AG10803 (cell line): ENCODE data around the gene DOCK3.
A peak's percentile ranks its signal among the peaks of the same experiment; 100 is the strongest.

Experiments
- DNase-seq: peaks from one replicate; pipeline ENCODE4 v3.0.0; 2010; ENCODE audit warnings: low read depth
- H3K4me3 ChIP-seq: 2 replicates; pipeline ENCODE4 v1.5.1; 2011; ENCODE audit warnings: mild to moderate bottlenecking, low read length, control low read depth
- TF ChIP-seq, protein P1 (sequence below): conservative IDR thresholded peaks from 2 replicates; pipeline ENCODE4 v1.5.1; 2011; ENCODE audit warnings: mild to moderate bottlenecking, low read length, control low read depth, inconsistent platforms

The DOCK3 gene

DNA sequence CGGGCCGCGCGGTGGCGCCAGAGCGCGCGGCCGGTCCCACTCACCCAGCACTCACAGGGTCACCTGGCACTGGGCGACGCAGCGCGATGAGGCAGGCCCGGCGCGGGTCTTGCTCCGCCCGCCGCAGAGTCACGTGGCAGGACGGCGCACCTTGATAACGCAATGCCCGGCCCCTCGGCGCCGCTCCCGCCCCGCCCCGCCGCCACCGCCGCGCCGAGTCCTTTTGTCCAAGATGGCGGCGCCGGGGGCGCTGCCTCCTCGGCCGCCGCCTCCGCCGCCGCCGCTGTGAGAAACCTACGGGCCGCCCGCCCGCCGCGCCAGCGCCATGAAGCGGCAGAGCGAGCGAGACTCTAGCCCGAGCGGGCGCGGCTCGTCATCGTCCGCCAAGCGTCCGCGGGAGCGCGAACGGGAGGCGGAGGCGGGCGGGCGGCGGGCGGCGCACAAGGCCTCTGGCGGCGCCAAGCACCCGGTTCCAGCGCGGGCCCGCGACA lies 716.4 kb downstream of the DOCK3 start, which contains the start of gene RBM15B:
Gene RBM15B, plus strand, starts transcription at position 211 of the 491 bp plus-strand sequence. Its CDS starts 115 bp downstream, at position 326.
- TF ChIP-seq, protein P1, sequence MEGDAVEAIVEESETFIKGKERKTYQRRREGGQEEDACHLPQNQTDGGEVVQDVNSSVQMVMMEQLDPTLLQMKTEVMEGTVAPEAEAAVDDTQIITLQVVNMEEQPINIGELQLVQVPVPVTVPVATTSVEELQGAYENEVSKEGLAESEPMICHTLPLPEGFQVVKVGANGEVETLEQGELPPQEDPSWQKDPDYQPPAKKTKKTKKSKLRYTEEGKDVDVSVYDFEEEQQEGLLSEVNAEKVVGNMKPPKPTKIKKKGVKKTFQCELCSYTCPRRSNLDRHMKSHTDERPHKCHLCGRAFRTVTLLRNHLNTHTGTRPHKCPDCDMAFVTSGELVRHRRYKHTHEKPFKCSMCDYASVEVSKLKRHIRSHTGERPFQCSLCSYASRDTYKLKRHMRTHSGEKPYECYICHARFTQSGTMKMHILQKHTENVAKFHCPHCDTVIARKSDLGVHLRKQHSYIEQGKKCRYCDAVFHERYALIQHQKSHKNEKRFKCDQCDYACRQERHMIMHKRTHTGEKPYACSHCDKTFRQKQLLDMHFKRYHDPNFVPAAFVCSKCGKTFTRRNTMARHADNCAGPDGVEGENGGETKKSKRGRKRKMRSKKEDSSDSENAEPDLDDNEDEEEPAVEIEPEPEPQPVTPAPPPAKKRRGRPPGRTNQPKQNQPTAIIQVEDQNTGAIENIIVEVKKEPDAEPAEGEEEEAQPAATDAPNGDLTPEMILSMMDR: no peak; the same call in 1 of the 2 replicates
- DNase-seq: peak; percentile 96
- peak within 1 kb of the TSS; percentile 72 for H3K4me3 ChIP-seq

DNA sequence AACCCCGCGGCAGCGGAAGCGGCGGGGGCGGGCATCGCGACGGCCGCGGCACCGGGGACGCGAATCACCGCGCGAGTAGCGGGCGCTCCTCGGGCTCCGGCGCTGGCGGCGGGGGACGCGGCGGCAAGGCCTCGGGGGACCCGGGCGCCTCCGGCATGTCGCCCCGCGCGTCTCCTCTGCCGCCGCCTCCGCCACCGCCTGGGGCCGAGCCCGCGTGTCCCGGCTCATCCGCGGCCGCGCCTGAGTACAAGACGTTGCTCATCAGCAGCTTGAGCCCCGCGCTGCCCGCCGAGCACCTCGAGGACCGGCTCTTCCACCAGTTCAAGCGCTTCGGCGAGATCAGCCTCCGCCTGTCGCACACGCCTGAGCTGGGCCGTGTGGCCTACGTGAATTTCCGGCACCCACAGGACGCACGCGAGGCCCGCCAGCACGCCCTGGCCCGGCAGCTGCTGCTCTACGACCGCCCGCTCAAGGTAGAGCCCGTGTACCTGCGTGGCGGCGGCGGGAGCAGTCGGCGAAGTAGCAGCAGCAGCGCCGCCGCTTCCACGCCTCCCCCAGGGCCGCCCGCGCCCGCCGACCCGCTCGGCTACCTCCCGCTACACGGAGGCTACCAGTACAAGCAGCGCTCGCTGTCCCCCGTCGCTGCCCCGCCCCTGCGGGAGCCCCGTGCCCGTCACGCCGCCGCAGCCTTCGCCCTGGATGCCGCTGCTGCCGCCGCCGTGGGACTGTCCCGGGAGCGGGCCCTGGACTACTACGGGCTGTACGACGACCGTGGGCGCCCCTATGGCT lies 717.0 kb downstream of the DOCK3 start:
- peak; percentile 45 for DNase-seq
- TF ChIP-seq, protein P1: no peak
- peak overlapping the region; percentile 72 for H3K4me3 ChIP-seq

- DNase-seq: no peak
- TF ChIP-seq, protein P1: no peak
- peak overlapping the region; percentile 72 for H3K4me3 ChIP-seq
These were observed 717.8 kb downstream of the DOCK3 start for GRCh38 chr3:51392355-51393133.

DNA sequence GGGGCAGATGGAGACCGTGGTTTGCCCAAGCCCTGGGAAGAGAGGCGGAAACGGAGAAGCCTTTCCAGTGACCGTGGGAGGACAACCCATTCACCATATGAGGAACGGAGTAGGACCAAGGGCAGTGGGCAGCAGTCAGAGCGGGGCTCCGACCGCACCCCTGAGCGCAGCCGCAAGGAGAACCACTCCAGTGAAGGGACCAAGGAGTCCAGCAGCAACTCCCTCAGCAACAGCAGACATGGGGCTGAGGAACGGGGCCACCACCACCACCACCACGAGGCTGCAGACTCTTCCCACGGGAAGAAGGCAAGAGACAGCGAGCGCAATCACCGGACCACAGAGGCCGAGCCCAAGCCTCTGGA lies 718.4 kb downstream of the DOCK3 start:
- H3K4me3 ChIP-seq: no peak overlapping the region; the same call in 1 of the 2 replicates
- DNase-seq: no peak
- TF ChIP-seq, protein P1: no peak

- DNase-seq: no peak
- no peak overlapping the region; the same call in 1 of the 2 replicates for H3K4me3 ChIP-seq
- TF ChIP-seq, protein P1: no peak
These were observed 718.8 kb downstream of the DOCK3 start for GRCh38 chr3:51393564-51393963.

GRCh38 chr3:51394541-51394940 lies 719.8 kb downstream of the DOCK3 start:
- TF ChIP-seq, protein P1: no peak
- no peak for DNase-seq
- H3K4me3 ChIP-seq: no peak overlapping the region
